Erythroblast (primary cell): ENCODE data around the gene DOCK1.
"Not testable (repeated sequence)": the region's sequence is repeated elsewhere in the genome, so short reads cannot be mapped to it uniquely, and the experiment has no call there.

Experiments used
- DNase-seq, 2 experiments: peaks; one replicate each; lab custom pipeline; 2025; lab: John Stamatoyannopoulos, UW
- GATA1 ChIP-seq: IDR thresholded peaks from 2 replicates; pipeline ENCODE4 v1.6.1; 2011; ENCODE audit warnings: low read depth, mild to moderate bottlenecking, control low read depth, low read length, moderate library complexity
- POLR2A ChIP-seq: IDR thresholded peaks from 2 replicates; pipeline ENCODE4 v1.6.1; 2011; ENCODE audit warnings: mild to moderate bottlenecking, low read length

DOCK1 gene

GRCh38 chr10:126904818-126905701 is at the start of gene DOCK1:
Gene DOCK1, plus strand, starts transcription at chr10:126905428. Its CDS starts 90 bp downstream, at chr10:126905518.
- no peak for DNase-seq
- no peak for TF ChIP-seq GATA1
- no peak for TF ChIP-seq POLR2A

- DNase-seq: no peak
- TF ChIP-seq GATA1: no peak
- no peak for TF ChIP-seq POLR2A
Measured at GRCh38 chr10:126857178-126857806, 47.9 kb upstream of the DOCK1 start.

- no peak for TF ChIP-seq GATA1
- TF ChIP-seq POLR2A: no peak
- no peak for DNase-seq
Measured at GRCh38 chr10:126867567-126868365, 37.5 kb upstream of the DOCK1 start.

DNA sequence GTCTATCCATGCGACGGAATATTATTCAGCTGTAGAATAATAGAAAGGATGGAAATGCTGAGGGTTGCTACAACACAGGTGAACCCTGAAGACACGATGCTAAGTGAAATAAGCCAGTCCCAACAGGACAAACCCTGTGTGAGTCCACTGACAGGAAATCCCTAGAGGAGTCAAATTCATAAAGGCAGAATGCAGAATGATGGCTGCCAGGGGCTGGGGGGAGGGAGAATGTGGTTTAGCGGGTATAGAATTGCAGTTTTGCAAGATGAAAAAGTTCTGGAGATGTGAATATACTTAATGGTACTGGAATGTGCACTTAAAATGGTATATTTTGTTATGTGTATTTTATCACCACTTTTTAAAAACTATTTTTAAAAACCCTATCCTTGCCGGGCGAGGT is 36.9 kb upstream of the DOCK1 start:
- TF ChIP-seq POLR2A: no peak
- TF ChIP-seq GATA1: no peak
- no peak for DNase-seq

- DNase-seq: no peak
- TF ChIP-seq POLR2A: no peak
- TF ChIP-seq GATA1: no peak
Measured at GRCh38 chr10:126872135-126872534, 33.1 kb upstream of the DOCK1 start.

GRCh38 chr10:126872768-126873167 is 32.5 kb upstream of the DOCK1 start:
- no peak for TF ChIP-seq GATA1
- no peak for TF ChIP-seq POLR2A
- no peak for DNase-seq

GRCh38 chr10:126876456-126876855 is 28.8 kb upstream of the DOCK1 start:
- no peak for DNase-seq
- TF ChIP-seq GATA1 (no peak), POLR2A (no peak)

DNA sequence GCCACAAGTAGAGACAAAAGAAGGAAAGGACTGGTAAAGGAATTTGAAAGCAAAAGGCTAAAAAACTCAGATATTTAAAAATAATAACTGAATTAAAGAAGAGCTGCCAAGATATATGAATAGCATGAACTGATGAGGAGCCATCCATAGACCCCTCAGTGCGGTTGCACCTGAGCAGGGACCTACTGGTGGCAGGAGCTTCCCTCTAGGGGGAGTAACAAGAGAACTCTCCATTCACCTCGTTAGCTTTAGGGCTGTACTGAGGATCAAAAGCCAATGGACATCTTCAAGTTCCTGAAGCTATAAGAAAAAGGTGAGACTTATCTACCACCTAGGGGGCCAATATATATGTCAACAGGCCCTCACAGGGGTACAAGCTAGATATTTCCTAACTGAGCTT is 27.8 kb upstream of the DOCK1 start:
- DNase-seq: no peak

DNA sequence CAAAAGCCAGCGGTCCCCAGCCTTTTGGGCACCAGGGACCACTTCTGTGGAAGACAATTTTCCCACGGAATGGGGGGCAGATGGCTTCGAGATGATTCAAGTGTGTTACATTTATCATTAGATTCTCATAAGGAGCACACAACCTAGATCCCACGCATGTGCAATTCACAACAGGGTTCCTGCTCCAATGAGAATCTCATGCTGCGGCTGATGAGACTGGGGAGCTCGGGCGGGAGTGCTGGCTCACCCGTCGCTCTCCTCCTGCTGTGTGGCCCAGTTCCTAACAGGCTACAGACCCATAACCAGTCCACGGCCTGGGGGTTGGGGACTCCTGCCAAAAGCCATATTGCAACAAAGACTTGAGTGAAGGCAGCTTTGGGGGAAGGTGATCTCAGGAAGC is 26.6 kb upstream of the DOCK1 start:
- DNase-seq: no peak
- TF ChIP-seq GATA1: no peak
- TF ChIP-seq POLR2A: no peak

More for the DNA sequence above, 27.8 kb upstream of the DOCK1 start:
- TF ChIP-seq GATA1 (no peak), POLR2A (no peak)

- no peak for DNase-seq
- no peak for TF ChIP-seq GATA1
- no peak for TF ChIP-seq POLR2A
Measured at GRCh38 chr10:126880926-126881325, 24.3 kb upstream of the DOCK1 start.

DNA sequence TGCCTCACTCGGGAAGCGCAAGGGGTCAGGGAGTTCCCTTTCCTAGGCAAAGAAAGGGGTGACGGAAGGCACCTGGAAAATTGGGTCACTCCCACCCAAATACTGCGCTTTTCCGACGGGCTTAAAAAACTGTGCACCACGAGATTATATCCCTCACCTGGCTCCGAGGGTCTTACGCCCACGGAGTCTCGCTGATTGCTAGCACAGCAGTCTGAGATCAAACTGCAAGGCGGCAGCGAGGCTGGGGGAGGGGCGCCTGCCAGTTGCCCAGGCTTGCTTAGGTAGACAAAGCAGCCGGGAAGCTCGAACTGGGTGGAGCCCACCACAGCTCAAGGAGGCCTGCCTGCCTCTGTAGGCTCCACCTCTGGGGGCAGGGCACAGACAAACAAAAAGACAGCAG is 23.2 kb upstream of the DOCK1 start:
- not testable (repeated sequence) for DNase-seq

GRCh38 chr10:126888436-126888835 is 16.8 kb upstream of the DOCK1 start:
- not testable (repeated sequence) for DNase-seq

GRCh38 chr10:126889421-126889820 is 15.8 kb upstream of the DOCK1 start:
- TF ChIP-seq GATA1 (no peak), POLR2A (no peak)
- DNase-seq: no peak

DNA sequence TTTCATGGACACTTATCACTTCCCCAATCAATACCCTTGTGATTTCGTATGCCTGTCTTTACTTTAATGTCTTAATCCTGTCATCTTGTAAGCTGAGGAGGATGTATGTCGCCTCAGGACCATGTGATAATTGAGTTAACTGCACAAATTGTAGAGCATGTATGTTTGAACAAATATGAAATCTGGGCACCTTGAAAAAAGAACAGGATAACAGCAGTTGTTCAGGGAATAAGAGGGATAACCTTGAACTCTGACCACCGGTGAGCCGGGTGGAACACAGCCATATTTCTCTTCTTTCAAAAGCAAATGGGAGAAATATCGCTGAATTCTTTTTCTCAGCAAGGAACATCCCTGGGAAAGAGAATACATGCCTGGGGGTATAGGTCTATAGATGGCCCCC is 14.4 kb upstream of the DOCK1 start:
- DNase-seq: not testable (repeated sequence)
